OCI-LY3 (cell line): ENCODE data around the gene IPCEF1.
"Not testable (repeated sequence)": the region's sequence is repeated elsewhere in the genome, so short reads cannot be mapped to it uniquely, and the experiment has no call there.

ENCODE experiments used
- H2AFZ ChIP-seq: fragments of 200-600, 300-600 bp; shearing (Covaris generic); 2 replicates; pipeline ENCODE4 v1.6.0; 2014; ENCODE audit warnings: antibody characterized with exemption, low read depth, low read length
- H3K27ac ChIP-seq: fragments of 200-600, 300-600 bp; sonication (generic); 2 replicates; pipeline ENCODE4 v1.5.1; 2014; ENCODE audit warnings: mild to moderate bottlenecking, low read length, moderate library complexity, mixed read lengths
- H3K27me3 ChIP-seq: fragments of 200-600, 300-600 bp; sonication (generic); 2 replicates; pipeline ENCODE4 v1.6.1; 2014; ENCODE audit warnings: low read depth, low read length, mixed read lengths
- H3K36me3 ChIP-seq: fragments of 200-600, 300-600 bp; sonication (generic); replicated peaks from 2 replicates; pipeline ENCODE3; 2014; ENCODE audit warnings: low read depth, low read length, mixed read lengths
- H3K4me1 ChIP-seq: fragments of 300-600, 200-600 bp; sonication (generic); 2 replicates; pipeline ENCODE4 v1.6.1; 2014; ENCODE audit warnings: low read length, mixed read lengths
- H3K4me2 ChIP-seq: fragments of 200-600, 300-600 bp; sonication (generic); 2 replicates; pipeline ENCODE4 v1.6.1; 2014; ENCODE audit warnings: low read length, mixed read lengths
- H3K4me3 ChIP-seq: fragments of 300-600, 200-600 bp; sonication (generic); 2 replicates; pipeline ENCODE4 v1.5.1; 2014; ENCODE audit warnings: antibody characterized with exemption, mild to moderate bottlenecking, low read length, moderate library complexity
- H3K79me2 ChIP-seq: fragments of 300-600, 200-600 bp; shearing (Covaris generic); 2 replicates; pipeline ENCODE4 v1.6.1; 2014; ENCODE audit warnings: mild to moderate bottlenecking, low read length, mixed read lengths
- H3K9ac ChIP-seq: fragments of 300-600, 200-600 bp; shearing (Covaris generic); 2 replicates; pipeline ENCODE4 v1.6.0; 2014; ENCODE audit warnings: mild to moderate bottlenecking, low read length, moderate library complexity
- H3K9me3 ChIP-seq: fragments of 200-600, 300-600 bp; shearing (Covaris generic); 2 replicates; pipeline ENCODE4 v1.6.1; 2014; ENCODE audit warnings: low read length, mixed read lengths; ENCODE audit not compliant: insufficient read depth
- H4K20me1 ChIP-seq: fragments of 200-600, 300-600 bp; sonication (generic); 2 replicates; pipeline ENCODE4 v1.6.1; 2016; ENCODE audit warnings: low read length, mixed read lengths; ENCODE audit not compliant: insufficient read depth
- CTCF ChIP-seq: fragments of 200-600, 300-600 bp; sonication (generic); IDR thresholded peaks from 2 replicates; pipeline ENCODE4 v1.5.1; 2014; ENCODE audit warnings: antibody characterized with exemption, low read length, low read depth
- EZH2phosphoT487 ChIP-seq: fragments of 200-600 bp; shearing (Covaris generic); IDR thresholded peaks from 2 replicates; pipeline ENCODE4 v1.6.1; 2018; ENCODE audit warnings: antibody characterized with exemption, mixed run types, low read depth

Gene IPCEF1

DNA sequence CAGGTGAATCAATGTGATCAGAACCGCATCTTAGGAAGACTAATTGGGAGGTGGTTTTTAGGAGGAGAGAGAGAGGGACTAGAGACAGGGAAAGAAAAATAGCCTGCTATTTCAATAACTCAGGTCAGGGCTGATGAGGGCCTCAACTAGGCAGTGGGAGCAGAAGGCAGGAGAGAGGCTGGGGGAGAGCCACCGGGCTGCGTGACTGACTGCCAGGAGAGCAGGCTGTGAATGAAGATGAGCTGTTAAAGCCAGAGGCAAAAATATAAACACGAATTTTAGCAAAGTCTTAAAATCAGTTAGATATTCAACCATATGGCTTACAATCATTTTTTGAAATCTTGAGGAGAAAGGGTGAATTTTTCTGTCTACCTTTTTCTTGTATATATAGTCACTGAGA lies 149.6 kb downstream of the IPCEF1 start:
- H3K27me3 ChIP-seq, result no peaks in the 10 kb centered on the region; the same call in 1 of the 2 replicates
- TF ChIP-seq CTCF (no peak), EZH2phosphoT487 (no peak)
- no peak overlapping the region for H3K27ac ChIP-seq
- H3K9ac ChIP-seq, result no peak overlapping the region
- H3K36me3 ChIP-seq, result no peaks in the 10 kb centered on the region
- H2AFZ ChIP-seq, result no peak overlapping the region
- no peak overlapping the region for H3K4me3 ChIP-seq
- no peak overlapping the region for H3K4me2 ChIP-seq
- no peaks in the 10 kb centered on the region for H3K79me2 ChIP-seq
- no peaks in the 10 kb centered on the region for H4K20me1 ChIP-seq
- H3K4me1 ChIP-seq, result no peaks in the 10 kb centered on the region
- no peaks in the 10 kb centered on the region for H3K9me3 ChIP-seq

DNA sequence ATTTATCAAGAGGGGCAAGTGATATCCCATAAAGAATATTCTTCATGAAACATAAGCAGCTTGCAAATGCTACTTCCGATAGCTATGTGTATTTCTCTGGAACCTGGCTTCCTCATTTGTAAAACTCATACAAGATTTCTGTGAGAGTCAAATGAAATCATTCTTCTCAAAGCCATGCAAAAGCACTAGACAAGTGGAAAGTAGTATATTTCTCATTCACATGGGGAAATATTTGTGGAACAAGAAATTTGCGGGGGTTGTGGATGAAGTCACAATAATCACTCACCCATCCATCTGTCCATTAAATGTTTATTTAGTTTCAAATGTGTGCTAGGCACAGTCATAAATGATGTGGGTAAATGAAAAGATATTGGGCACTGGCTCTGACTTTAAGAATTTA lies 150.5 kb downstream of the IPCEF1 start:
- Histone ChIP-seq H3K79me2 (no peaks in the 10 kb centered on the region), H4K20me1 (no peaks in the 10 kb centered on the region), H3K27me3 (no peaks in the 10 kb centered on the region; the same call in 1 of the 2 replicates), H3K9me3 (no peaks in the 10 kb centered on the region), H3K4me3 (no peak overlapping the region), H3K27ac (no peak overlapping the region), H2AFZ (no peak overlapping the region), H3K4me2 (no peak overlapping the region), H3K36me3 (no peaks in the 10 kb centered on the region), H3K9ac (no peak overlapping the region), H3K4me1 (no peaks in the 10 kb centered on the region)
- TF ChIP-seq CTCF (no peak), EZH2phosphoT487 (no peak)

DNA sequence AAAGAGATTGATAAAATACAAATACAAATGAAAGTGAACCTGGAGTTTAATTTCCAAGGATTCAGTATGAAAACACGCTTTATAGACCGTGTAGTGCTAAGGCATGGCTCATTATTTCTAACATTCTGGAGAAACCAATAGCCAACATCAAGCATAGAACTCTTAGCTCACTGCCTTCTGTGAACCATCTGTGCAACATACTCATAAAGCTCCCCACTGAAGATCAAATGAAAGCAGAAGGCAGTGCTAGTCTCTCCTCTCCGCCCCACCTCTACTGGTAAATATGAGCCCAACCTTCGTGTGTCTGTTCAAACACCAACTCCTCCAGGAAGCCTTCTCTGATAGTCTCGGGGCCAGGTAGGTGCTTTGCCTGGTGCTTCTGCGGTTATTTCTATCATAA lies 153.6 kb downstream of the IPCEF1 start:
- Histone ChIP-seq H3K27me3 (no peaks in the 10 kb centered on the region; the same call in 1 of the 2 replicates), H4K20me1 (no peaks in the 10 kb centered on the region), H3K4me3 (no peak overlapping the region), H2AFZ (no peak overlapping the region), H3K9ac (no peak overlapping the region), H3K79me2 (no peaks in the 10 kb centered on the region), H3K4me1 (no peaks in the 10 kb centered on the region), H3K27ac (no peak overlapping the region), H3K36me3 (no peaks in the 10 kb centered on the region), H3K9me3 (no peaks in the 10 kb centered on the region), H3K4me2 (no peak overlapping the region)
- TF ChIP-seq CTCF (no peak), EZH2phosphoT487 (no peak)

DNA sequence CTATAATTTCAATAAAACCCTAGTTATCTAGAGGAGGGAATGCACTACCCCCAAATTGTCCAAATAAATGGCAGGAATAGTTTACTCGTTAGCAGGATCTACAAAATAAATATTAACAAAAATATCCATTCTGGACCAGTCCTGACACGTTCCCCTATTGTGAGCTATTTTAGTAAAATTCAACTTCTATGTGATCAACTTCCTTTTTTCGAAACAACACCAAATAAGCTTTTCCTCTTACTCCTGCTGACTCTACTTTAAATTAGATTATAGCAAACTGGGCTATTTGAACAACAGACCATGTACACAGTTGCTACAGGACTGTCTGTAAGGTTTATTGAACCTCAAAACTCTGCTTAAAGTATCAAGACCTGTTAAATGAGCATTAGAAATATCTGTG lies 154.3 kb downstream of the IPCEF1 start:
- Histone ChIP-seq H3K27me3 (no peaks in the 10 kb centered on the region; the same call in 1 of the 2 replicates), H2AFZ (no peak overlapping the region), H3K27ac (no peak overlapping the region), H3K4me3 (no peak overlapping the region), H3K9ac (no peak overlapping the region), H3K79me2 (no peaks in the 10 kb centered on the region), H4K20me1 (no peaks in the 10 kb centered on the region), H3K4me2 (no peak overlapping the region), H3K4me1 (no peaks in the 10 kb centered on the region), H3K36me3 (no peaks in the 10 kb centered on the region), H3K9me3 (no peaks in the 10 kb centered on the region)
- no peak for TF ChIP-seq CTCF
- TF ChIP-seq EZH2phosphoT487, result no peak

DNA sequence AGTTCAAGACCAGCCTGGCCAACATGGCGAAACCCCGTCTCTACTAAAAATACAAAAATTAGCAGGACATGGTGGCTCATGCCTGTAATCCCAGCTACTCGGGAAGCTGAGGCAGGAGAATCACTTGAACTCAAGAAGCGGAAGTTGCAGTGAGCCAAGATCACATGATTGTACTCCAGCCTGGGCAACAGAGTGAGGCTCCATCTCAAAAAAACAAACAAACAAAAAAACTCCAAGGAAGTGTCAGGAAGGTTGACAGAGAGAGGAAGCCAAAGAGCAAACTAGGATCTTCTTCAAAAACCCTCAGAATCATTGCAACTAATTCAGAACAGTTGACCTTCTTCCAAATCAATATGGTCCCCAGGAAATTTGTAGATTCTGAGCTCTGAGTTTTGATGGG lies 154.9 kb downstream of the IPCEF1 start:
- H3K4me1 ChIP-seq, H3K79me2 ChIP-seq, H3K9me3 ChIP-seq, H2AFZ ChIP-seq, H3K27ac ChIP-seq, H4K20me1 ChIP-seq, H3K4me3 ChIP-seq, H3K27me3 ChIP-seq, H3K9ac ChIP-seq, H3K4me2 ChIP-seq, H3K36me3 ChIP-seq: not testable (repeated sequence)
